Activated CD8-positive, alpha-beta T cell treated with anti-CD3 and anti-CD28 coated beads for 36 hours (primary cell): ENCODE data around the gene ZNF790. TPM values are rescaled to one million over a fixed set of nuclear protein-coding genes. Genes with fewer than 3 reads are reported as not detected.

Source experiments
- ATAC-seq: fragments of 200-7000 bp; cut with Tn5 transposase; one replicate; pipeline ENCODE4 v1.10.0; 2021; ENCODE audit warnings: mild to moderate bottlenecking, moderate library complexity
- CTCF ChIA-PET: fragments of 350-600 bp; sonication (Branson Sonifier 250); formaldehyde crosslinking; loops from one replicate; lab custom pipeline; 2021; ENCODE audit warnings: antibody characterized with exemption; lab: Charles Lee
- POLR2A ChIA-PET: fragments of 350-600 bp; sonication (Branson Sonifier 250); formaldehyde crosslinking; loops from one replicate; lab custom pipeline; 2021; ENCODE audit warnings: antibody characterized with exemption; lab: Charles Lee
- DNase-seq: peaks from one replicate; pipeline ENCODE4 v3.0.0-alpha.2; 2020
- H3K27ac Mint-ChIP-seq: one replicate; pipeline ENCODE4 v1.8.0; 2021; ENCODE audit warnings: mild to moderate bottlenecking, mixed read lengths
- H3K27me3 Mint-ChIP-seq: one replicate; pipeline ENCODE4 v1.8.0; 2021; ENCODE audit warnings: mixed read lengths
- H3K36me3 Mint-ChIP-seq: one replicate; pipeline ENCODE4 v1.8.0; 2021; ENCODE audit warnings: low read depth, mixed read lengths
- H3K4me1 Mint-ChIP-seq: one replicate; pipeline ENCODE4 v1.8.0; 2021; ENCODE audit warnings: low read depth, mixed read lengths
- H3K4me3 Mint-ChIP-seq: one replicate; pipeline ENCODE4 v1.8.0; 2021; ENCODE audit warnings: mild to moderate bottlenecking, moderate library complexity, mixed read lengths
- H3K9me3 Mint-ChIP-seq: one replicate; pipeline ENCODE4 v1.8.0; 2021; ENCODE audit warnings: mixed read lengths
- CTCF ChIP-seq: fragments of 200-600 bp; IDR thresholded peaks from one replicate; pipeline ENCODE4 v1.8.0; 2022; ENCODE audit warnings: antibody characterized with exemption, mild to moderate bottlenecking
- intact Hi-C: fragments of 100-400 bp; cut with micrococcal nuclease; formaldehyde crosslinking; loops from one replicate; pipeline ENCODE4 v1.10.0; 2022
- total RNA-seq, 2 experiments: library from RNA; stranded (reverse); gene quantifications; one replicate each; pipeline ENCODE4 v1.2.3, GENCODE V29; 2021

Gene ZNF790
- total RNA-seq, 2 experiments from 2014 or later: 8.9 to 9.7 TPM

GRCh38 chr19:36833430-36833829 is 4.8 kb downstream of the ZNF790 start:
- H3K36me3 Mint-ChIP-seq: peaks cover 74% of the 10 kb centered on the region
- intact Hi-C loops: no loop called here
- TF ChIP-seq CTCF: no peak
- POLR2A ChIA-PET: interaction anchor here (0.9 kb wide), 1 partner anchor 9 kb away, joined by 3 read pairs; no protein-coding TSS in a partner anchor
- ATAC-seq (no peak), DNase-seq (no peak)
- no peak overlapping the region for H3K4me3 Mint-ChIP-seq
- CTCF ChIA-PET: no interaction called here
- H3K27me3 Mint-ChIP-seq: no peaks in the 10 kb centered on the region
- peaks cover 52% of the 10 kb centered on the region for H3K9me3 Mint-ChIP-seq
- no peak overlapping the region for H3K27ac Mint-ChIP-seq
- H3K4me1 Mint-ChIP-seq: peaks cover 5% of the 10 kb centered on the region

DNA sequence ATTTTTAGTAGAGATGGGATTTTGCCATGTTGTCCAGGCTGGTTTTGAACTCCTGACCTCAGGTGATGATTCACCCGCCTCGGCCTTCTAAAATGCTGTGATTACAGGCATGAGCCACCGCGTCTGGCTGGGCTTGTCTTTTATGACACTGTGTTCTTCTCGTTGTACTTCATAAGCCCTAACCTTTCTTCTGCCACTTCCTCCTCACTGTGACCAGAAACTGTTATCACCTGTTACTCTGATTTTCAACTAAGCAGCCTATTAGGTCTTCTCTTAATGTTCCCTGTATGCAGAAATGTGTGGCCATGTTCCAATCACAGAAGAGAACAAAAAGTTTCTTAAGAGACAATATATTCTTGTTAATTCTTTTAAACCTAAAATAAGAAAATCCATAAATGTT is 16.4 kb downstream of the ZNF790 start:
- peaks cover 87% of the 10 kb centered on the region for H3K36me3 Mint-ChIP-seq
- no peaks in the 10 kb centered on the region for H3K4me1 Mint-ChIP-seq
- no peak overlapping the region for H3K27ac Mint-ChIP-seq
- H3K27me3 Mint-ChIP-seq: no peaks in the 10 kb centered on the region
- ChIA-PET POLR2A (no interaction called here), CTCF (interaction anchor here (0.9 kb wide), 1 partner anchor 23 kb away, joined by 3 read pairs; no protein-coding TSS in a partner anchor)
- no peak for DNase-seq
- intact Hi-C loops: no loop called here
- no peak for TF ChIP-seq CTCF
- H3K4me3 Mint-ChIP-seq: no peak overlapping the region
- ATAC-seq: no peak
- H3K9me3 Mint-ChIP-seq: peaks cover 62% of the 10 kb centered on the region

DNA sequence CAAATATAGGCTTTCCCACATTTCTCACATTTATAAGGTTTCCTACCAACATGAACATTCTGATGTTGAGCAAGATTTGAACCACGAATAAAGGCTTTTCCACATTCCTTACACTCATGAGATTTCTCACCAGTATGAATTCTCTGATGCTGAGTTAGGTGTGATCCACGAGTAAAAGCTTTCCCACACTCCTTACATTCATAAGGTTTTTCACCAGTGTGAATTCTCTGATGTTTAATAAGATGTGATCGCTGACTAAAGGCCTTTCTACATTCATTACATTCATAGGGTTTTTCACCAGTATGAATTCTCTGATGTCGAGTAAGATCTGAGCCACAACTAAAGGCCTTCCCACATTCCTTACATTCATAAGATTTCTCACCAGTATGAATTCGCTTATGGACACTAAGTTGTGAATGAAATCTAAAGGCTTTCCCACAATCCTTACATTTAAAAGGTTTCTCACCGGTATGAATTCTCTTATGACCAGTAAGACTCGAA is 19.0 kb downstream of the ZNF790 start:
- CTCF ChIA-PET: no interaction called here
- Mint-ChIP-seq H3K4me3 (no peak overlapping the region), H3K9me3 (peaks cover 48% of the 10 kb centered on the region), H3K27ac (no peak overlapping the region), H3K36me3 (peaks cover 81% of the 10 kb centered on the region), H3K27me3 (no peaks in the 10 kb centered on the region), H3K4me1 (no peaks in the 10 kb centered on the region)
- DNase-seq: no peak
- POLR2A ChIA-PET: no interaction called here
- intact Hi-C loops: no loop called here
- TF ChIP-seq CTCF: no peak
- no peak for ATAC-seq

DNA sequence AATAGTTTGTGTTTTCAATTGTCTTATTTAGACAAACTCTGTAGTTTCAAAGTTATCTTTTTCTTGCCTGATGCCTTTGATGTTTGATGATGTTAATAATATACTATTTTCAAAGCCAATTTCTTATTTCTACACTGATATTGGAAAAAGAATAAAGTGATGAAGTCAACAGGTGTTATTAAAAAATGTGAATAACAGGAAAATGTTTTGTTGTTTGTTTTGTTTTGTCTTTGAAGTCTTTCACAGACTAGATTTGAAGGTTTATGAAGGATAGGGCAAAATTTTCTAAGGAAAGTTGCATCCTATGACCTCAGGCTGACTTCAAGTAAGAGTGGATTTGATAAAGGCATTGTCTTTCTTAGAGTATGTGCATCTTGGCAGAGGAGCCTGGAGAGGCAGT is 31.2 kb downstream of the ZNF790 start:
- intact Hi-C loops: no loop called here
- H3K4me1 Mint-ChIP-seq: no peaks in the 10 kb centered on the region
- ChIA-PET POLR2A (no interaction called here), CTCF (no interaction called here)
- TF ChIP-seq CTCF: no peak
- peaks cover 62% of the 10 kb centered on the region for H3K9me3 Mint-ChIP-seq
- no peak overlapping the region for H3K4me3 Mint-ChIP-seq
- H3K36me3 Mint-ChIP-seq: peaks cover 68% of the 10 kb centered on the region
- no peak overlapping the region for H3K27ac Mint-ChIP-seq
- H3K27me3 Mint-ChIP-seq: no peaks in the 10 kb centered on the region
- ATAC-seq: no peak
- no peak for DNase-seq

- H3K9me3 Mint-ChIP-seq: peaks cover 51% of the 10 kb centered on the region
These were observed 32.8 kb downstream of the ZNF790 start for GRCh38 chr19:36805364-36805763.

More at GRCh38 chr19:36805364-36805763, 32.8 kb downstream of the ZNF790 start:
- ATAC-seq (no peak), DNase-seq (no peak)
- Mint-ChIP-seq H3K36me3 (peaks cover 70% of the 10 kb centered on the region), H3K4me3 (no peak overlapping the region), H3K4me1 (no peaks in the 10 kb centered on the region), H3K27ac (no peak overlapping the region), H3K27me3 (no peaks in the 10 kb centered on the region)
- no peak for TF ChIP-seq CTCF
- ChIA-PET CTCF (no interaction called here), POLR2A (no interaction called here)
- intact Hi-C loops: no loop called here
